NT2/D1 (cell line): ENCODE results near the gene POR.

Experiments used
- YY1 ChIP-seq: IDR thresholded peaks from 2 replicates; pipeline ENCODE4 v1.6.1; 2011; ENCODE audit not compliant: insufficient read length, insufficient read depth
- ZNF274 ChIP-seq: IDR thresholded peaks from 2 replicates; pipeline ENCODE4 v1.6.1; 2011; ENCODE audit warnings: mild to moderate bottlenecking, low read depth, low read length

DNA sequence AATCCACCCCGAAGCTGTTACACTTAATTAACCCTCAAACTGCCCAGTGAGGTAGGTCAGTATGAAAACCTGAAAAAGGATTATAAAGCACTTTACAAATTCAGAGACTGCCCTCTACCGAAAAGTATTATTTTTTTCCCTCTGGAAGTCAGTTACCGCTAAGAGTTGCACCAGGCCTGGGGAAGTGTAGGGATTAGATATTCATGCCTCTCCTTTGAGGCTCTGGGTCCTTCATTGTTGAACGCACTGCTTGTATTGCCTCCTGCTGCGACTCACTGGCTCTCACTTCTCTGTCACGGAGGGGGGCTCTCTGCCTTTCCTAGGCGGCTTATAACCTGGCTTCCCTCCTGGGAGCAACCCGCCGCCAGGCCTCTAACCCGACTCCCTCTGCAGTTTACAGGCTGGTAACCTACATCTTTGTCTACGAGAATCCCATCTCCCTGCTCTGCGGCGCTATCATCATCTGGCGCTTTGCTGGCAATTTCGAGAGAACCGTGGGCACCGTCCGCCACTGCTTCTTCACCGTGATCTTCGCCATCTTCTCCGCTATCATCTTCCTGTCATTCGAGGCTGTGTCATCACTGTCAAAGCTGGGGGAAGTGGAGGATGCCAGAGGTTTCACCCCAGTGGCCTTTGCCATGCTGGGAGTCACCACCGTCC, 33.4 kb upstream of the POR start:
- TF ChIP-seq ZNF274 (no peak), YY1 (no peak)
